GM18508 (cell line): ENCODE measurements around the gene TRAF2.

Experiments used
- ATAC-seq: cut with Tn5 transposase; IDR thresholded peaks from one replicate; pipeline ENCODE4 v1.9.1; 2021; ENCODE audit warnings: moderate number of reproducible peaks; ENCODE audit not compliant: insufficient read depth, unreplicated experiment

TRAF2 gene

DNA sequence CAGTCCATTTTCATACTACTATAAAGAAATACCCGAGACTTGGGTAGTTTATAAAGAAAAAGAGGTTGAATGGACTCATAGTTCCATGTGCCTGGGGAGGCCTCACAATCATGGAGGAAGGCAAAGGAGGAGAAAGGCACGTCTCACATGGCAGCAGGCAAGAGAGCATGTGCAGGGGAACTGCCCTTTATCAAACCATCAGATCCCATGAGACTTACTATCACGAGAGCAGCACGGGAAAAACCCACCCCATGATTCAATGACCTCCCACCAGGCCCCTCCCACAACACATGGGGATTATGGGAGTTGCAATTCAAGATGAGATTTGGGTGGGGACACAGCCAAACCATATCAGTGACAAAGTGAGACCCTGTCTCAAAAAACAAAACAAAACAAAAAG lies 19.9 kb downstream of the TRAF2 start:
- no peak for ATAC-seq

- no peak for ATAC-seq
Observed at GRCh38 chr9:136907011-136907914, 20.9 kb downstream of the TRAF2 start.

DNA sequence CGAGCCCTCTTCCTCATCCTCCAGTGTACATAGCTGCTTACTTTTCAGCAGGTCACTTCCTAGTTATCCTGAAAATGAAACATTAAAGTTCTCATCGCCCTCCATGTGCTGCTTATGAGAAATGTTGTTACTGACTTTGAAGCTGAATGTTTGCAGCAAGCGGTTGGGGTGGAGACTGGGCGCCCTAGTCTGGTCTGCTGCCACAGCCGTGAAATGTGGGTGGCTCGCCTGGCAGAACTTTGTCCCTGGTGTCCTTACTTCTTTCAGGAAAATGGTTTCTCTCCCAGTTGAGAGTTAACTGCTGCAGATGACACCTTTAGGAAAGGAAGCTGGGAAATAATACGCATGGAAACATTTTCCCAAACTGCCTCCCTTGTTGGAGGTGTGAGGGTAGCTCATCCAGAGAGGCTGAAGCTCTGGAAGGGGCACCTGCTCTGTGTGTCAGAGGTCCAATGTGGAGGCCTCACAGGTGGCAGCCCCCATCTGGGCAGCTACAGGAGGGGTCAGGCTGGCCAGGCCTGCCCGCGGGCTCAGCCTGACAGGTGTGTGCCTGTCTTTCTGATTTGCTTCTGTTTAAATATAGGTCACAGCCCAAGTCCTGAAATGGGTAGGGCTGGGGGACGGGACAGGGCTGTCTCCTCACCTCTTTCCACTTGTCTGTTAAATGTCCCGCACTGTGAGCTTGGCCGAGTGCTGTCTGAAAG lies 24.0 kb downstream of the TRAF2 start:
- no peak for ATAC-seq

- no peak for ATAC-seq
Observed at GRCh38 chr9:136910901-136911245, 24.6 kb downstream of the TRAF2 start.

GRCh38 chr9:136913701-136914438 lies 27.6 kb downstream of the TRAF2 start:
- no peak for ATAC-seq

DNA sequence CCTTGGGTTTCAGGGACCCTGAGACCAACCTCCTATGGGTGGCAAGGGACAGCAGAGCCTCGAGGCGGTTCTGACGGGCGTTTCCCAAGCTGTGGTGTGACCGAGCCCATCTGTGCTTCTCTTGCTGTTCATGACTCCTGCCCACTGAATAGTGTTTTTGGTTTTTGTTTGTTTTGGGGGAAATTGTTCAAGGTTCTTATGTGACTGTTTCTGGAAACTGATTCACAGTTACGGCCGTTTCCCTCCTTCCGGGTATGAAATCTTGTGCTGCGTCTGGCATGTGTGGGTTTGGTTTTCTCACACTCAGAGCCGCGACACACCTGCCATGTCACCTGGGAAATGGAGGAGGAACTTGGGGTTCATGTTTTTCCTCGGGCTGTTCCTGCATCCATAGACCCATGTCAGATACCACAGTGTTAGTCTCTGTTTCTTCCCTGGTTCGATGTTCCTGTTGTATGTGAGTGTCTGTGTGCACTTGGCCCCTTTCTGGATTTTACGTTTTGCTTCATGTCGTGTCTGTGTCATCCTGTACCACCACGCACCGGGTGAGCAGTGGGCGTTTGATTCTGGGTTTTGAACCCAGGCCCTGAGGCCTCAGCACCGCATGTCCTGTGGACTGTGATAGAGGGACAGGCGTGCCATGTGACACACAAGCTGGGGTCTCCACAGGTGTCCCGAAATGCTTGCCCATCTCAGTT lies 29.5 kb downstream of the TRAF2 start:
- no peak for ATAC-seq

GRCh38 chr9:136916330-136917184 lies 30.2 kb downstream of the TRAF2 start:
- ATAC-seq: no peak

DNA sequence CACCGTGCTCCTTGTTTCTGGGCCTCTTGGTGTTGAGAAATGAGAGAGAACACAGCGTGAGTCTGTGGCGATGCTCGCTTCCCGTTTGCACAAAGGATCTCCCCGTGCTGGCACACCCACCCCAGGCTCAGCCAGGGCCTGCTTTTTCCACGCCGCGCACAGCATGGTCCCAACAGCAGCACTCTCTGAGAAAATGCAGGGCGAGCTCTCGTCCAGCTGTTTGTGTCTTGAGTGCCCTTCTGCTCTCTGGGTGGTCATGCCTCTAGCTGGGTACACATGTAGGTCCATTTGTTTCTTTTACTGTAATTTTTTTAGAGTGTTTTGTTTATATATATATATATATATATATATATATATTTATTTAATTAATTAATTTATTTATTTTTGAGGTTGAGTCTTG lies 31.6 kb downstream of the TRAF2 start:
- no peak for ATAC-seq

GRCh38 chr9:136920069-136920468 lies 33.8 kb downstream of the TRAF2 start:
- ATAC-seq: no peak

GRCh38 chr9:136920734-136921231 lies 34.5 kb downstream of the TRAF2 start:
- ATAC-seq: no peak

- ATAC-seq: no peak
Observed at GRCh38 chr9:136921307-136921706, 35.0 kb downstream of the TRAF2 start.

GRCh38 chr9:136921718-136922117 lies 35.4 kb downstream of the TRAF2 start:
- ATAC-seq: no peak

GRCh38 chr9:136922540-136922939 lies 36.2 kb downstream of the TRAF2 start:
- ATAC-seq: no peak

- no peak for ATAC-seq
Observed at GRCh38 chr9:136923881-136924280, 37.6 kb downstream of the TRAF2 start.

- no peak for ATAC-seq
Observed at GRCh38 chr9:136925414-136926153, 39.3 kb downstream of the TRAF2 start.

GRCh38 chr9:136926154-136926704 lies 39.9 kb downstream of the TRAF2 start:
- no peak for ATAC-seq

DNA sequence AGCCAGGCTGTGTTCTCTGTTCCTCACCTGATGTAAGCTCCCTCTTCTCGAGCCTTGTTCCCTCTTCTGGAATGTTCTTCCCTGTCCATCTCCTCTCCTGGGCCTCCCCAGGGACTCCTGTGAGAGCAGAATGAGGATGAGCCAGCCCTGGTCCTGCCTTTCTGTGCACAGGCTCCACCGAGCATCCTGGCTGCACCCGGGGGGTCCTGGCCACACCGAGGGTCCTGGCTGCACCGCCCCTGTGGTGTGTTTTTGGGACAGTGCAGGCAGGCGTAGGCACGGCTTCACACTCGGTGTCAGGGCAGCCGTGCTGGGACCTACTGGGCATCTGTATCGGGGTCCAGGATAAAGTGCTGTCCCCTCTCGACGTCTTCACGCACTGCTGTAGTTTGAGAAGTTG lies 40.4 kb downstream of the TRAF2 start:
- no peak for ATAC-seq
